NOMO-1 treated with dmso at 0.1 percent for 144 hours (cell line): ENCODE measurements around the gene C17orf67.

Source experiments
- DNase-seq: peaks from one replicate; lab custom pipeline; 2025; ENCODE audit not compliant: unreplicated experiment; lab: John Stamatoyannopoulos, UW

The C17orf67 gene

DNA sequence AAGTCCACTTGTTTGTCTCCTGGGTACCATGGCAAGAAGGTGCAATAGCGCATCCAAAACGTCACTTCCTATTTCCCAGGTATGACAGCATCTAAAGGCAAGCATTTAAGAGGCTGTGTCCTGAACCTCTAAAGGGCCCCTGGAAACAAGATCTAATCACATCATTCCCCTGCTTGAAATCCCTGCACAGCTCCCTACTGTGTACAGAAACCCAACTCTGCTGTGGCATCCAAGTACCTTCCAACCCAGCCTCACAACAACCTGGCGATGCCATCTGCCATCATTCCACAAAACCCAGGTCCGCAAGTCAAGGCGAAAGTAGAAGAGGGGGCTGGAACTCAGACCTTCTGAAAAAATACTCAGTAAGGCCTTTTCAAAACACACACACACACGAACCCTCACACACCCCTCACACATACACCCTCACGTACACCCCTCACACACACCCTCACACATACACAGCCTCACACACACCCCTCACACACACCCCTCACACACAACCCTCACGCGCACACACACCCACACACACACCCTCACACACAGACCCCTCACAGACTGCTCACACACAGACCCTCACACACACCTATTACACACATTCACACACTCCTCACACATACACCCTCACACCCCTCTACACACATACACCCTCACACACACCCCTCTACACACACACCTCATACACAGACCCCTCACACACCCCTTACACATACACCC lies 24.5 kb downstream of the C17orf67 start:
- DNase-seq, result no peak

- DNase-seq, result no peak
Observed at GRCh38 chr17:56808503-56808902, 25.2 kb downstream of the C17orf67 start.

- no peak for DNase-seq
Observed at GRCh38 chr17:56807723-56808122, 26.0 kb downstream of the C17orf67 start.

GRCh38 chr17:56806949-56807348 lies 26.8 kb downstream of the C17orf67 start:
- no peak for DNase-seq

- no peak for DNase-seq
Observed at GRCh38 chr17:56804454-56804853, 29.3 kb downstream of the C17orf67 start.

- DNase-seq, result no peak
Observed at GRCh38 chr17:56803071-56803470, 30.6 kb downstream of the C17orf67 start.

DNA sequence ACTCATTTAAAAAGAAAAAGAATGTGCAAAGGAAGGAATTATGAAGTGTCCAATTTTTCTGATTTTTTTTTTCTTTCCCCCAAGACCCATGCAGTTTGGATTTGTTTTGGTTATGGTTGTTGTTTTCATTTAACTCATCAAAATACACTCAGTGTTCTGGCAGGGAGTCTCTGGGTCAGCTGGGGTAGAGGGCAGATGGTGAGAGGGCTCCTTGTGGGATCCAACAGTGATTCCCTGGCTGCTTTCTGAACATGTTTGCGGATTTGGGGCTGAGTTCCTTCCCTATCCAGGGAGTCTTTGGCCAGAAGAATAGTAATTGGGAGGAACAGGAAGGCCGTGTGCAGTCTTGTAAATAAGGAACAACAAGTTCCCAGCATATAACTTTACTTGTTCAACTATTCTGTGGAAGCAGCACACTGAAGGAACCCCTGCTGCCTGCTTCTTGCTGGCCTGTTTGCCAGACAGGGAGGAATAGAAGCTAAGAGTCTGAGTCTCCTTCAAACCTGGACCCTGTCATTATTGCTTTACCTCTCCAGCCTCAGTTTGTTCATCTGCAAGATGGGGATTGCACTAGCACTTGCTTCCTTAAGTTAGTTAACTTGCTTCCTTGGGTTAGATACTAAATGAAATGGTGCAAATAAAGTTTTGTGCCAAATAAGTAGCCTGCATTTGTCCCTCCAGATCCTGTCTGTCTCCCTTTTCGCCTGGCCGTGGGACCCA lies 32.1 kb downstream of the C17orf67 start:
- DNase-seq, result no peak

GRCh38 chr17:56798916-56799315 lies 34.8 kb downstream of the C17orf67 start:
- DNase-seq, result peak; percentile 76

- DNase-seq, result no peak
Observed at GRCh38 chr17:56796536-56796935, 37.2 kb downstream of the C17orf67 start.

DNA sequence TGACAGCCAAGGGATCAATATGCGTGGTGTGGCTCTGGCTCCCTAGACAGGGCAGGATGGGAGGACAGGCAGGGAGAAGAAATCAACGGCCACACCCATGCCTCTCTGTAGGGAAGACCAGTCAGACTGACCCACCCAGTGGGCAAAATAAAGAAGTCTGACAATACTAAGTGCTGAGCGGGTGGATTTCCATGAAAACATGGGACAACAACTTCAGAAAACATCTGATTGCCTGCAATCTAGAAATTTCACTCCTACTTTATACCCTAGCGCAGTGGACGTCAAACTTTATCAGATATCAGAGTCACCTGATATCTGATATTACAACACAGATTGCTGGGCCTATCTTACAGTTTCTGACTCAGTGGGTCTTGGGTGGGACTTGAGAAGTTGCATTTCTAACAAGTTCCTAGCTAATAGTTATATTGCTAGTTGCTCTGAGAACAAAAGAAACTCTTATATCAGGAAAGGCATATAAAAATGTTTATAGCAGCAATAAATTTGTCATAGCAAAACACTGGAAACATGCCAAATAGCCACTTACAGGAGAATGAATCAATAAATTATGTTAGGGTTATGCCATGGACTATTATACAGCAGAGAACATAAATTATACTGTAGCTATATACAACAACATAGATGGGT lies 38.4 kb downstream of the C17orf67 start:
- no peak for DNase-seq

- peak; percentile 75 for DNase-seq
Observed at GRCh38 chr17:56793957-56794356, 39.8 kb downstream of the C17orf67 start.

DNA sequence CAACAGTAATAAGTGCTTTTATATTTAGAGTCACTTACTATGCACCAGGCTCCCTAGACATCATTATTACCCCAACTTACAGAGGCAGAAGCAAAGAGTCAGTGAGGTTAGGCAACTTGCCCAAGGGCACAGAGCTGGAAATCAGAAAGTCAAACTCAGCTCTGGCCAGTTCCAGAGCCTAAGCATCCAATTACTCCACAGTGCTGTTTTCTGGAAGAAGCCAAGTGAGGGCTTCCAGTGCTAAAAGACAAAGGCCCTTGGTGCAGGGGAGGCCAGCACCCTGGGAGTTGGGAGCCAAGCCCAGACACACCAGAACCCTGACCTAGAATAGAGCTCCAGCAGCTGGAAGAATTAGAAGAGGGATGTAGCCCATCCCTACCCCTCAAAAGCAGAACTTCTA lies 40.2 kb downstream of the C17orf67 start:
- no peak for DNase-seq

DNA sequence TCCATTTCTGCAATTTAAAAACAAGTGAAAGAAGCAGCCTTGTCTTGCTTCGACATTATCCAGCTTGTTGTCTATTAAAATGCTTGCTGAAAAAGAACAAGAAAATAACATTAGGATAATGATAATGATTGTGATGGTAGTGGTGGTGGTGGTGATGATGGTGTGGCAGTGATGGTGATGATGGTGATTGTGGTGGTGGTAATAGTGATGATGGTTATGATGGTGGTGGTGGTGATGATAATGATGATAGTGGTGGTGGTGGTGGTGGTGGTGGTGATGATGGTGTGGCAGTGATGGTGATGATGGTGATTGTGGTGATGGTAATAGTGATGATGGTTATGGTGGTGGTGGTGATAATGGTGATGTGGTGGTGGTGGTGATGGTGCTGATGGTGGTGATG lies 41.5 kb downstream of the C17orf67 start:
- no peak for DNase-seq

DNA sequence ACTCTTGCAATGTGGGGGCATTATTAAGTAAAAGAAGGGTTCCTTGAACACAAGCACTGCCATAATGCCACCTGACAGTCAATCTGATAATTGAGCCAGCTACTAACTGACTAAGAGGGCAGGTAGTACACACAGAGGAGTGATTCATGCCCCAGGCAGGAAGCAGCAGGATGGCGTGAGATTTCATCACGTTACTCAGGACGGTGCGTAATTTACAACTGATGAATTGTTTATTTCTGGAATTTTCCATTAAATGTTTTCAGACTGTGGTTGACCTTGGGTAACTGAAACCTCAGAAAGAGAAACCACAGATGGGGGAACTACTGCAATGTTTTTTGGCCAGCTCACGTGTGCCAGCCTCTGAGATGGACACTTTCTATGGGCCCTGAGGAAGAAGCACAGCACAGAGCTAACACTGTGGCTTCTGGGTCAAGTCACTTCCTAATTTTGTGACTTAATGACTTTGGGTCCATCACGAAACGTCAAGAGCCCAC lies 46.7 kb downstream of the C17orf67 start:
- DNase-seq, result peak; percentile 95

- DNase-seq, result no peak
Observed at GRCh38 chr17:56785997-56786680, 47.6 kb downstream of the C17orf67 start.

DNA sequence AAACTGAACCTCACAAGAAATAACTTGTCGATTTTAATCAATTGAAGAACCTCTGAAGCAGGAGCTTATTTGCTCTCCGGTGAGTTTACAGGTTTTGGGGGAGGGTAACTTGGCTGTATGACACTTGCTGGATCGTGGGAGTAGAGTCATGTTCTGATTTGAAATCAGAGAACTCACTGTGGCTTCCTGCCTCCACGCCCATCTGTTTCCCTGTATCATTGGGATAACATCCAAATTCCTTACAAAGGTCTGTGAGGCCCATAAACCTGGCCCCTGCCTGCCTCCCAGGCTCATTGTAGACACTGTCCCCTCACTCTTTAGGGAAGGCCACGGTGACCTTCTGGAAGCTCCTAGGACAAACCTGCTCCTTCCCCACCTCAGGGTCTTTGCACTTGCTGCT lies 48.3 kb downstream of the C17orf67 start:
- DNase-seq, result no peak

DNA sequence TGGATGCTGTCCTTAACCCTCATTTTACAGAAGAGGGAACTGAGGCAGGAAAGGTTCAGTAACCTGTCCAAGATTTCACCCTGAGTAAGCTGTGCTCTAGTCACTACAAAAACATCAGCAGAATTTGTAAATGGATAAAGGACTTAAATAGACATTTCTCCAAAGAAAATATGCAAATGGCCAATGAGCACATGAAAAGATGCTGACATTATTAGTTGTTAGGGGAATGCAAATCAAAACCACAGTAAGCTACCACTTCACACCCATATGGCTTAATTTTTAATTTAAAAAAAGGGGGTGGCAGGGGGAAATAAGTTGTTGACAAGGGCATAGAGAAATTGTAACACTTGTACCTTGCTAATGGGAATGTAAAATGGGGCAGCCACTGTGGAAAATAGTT lies 51.4 kb downstream of the C17orf67 start:
- DNase-seq, result no peak

GRCh38 chr17:56781906-56782305 lies 51.8 kb downstream of the C17orf67 start:
- no peak for DNase-seq

GRCh38 chr17:56779898-56780777 lies 53.6 kb downstream of the C17orf67 start:
- peak; percentile 99 for DNase-seq

GRCh38 chr17:56779322-56779721 lies 54.4 kb downstream of the C17orf67 start:
- no peak for DNase-seq
